SKM-1 (cell line): ENCODE results near the gene ZNF580.

Experiments used
- DNase-seq: peaks from one replicate; lab custom pipeline; 2025; ENCODE audit not compliant: unreplicated experiment; lab: John Stamatoyannopoulos, UW

The ZNF580 gene

GRCh38 chr19:55605637-55606470 is 34.9 kb upstream of the ZNF580 start, which contains the start of gene ZNF865:
Gene ZNF865, plus strand, starts transcription at chr19:55605647. Its CDS starts 7,972 bp downstream, at chr19:55613619.
- peak; percentile 23 for DNase-seq

- DNase-seq, result no peak
Measured at GRCh38 chr19:55606471-55606787, 34.4 kb upstream of the ZNF580 start.

- no peak for DNase-seq
Measured at GRCh38 chr19:55606817-55607216, 34.0 kb upstream of the ZNF580 start.

GRCh38 chr19:55609326-55609725 is 31.5 kb upstream of the ZNF580 start:
- no peak for DNase-seq

- no peak for DNase-seq
Measured at GRCh38 chr19:55611300-55611982, 29.4 kb upstream of the ZNF580 start.

- no peak for DNase-seq
Measured at GRCh38 chr19:55611983-55612645, 28.7 kb upstream of the ZNF580 start.

GRCh38 chr19:55613396-55613795 is 27.4 kb upstream of the ZNF580 start:
- DNase-seq, result no peak

GRCh38 chr19:55613930-55614710 is 26.7 kb upstream of the ZNF580 start:
- DNase-seq, result no peak

- no peak for DNase-seq
Measured at GRCh38 chr19:55614711-55615542, 25.9 kb upstream of the ZNF580 start.

GRCh38 chr19:55615543-55616394 is 25.0 kb upstream of the ZNF580 start:
- no peak for DNase-seq

- no peak for DNase-seq
Measured at GRCh38 chr19:55616395-55616875, 24.4 kb upstream of the ZNF580 start.

- DNase-seq, result no peak
Measured at GRCh38 chr19:55617426-55617825, 23.4 kb upstream of the ZNF580 start.

- DNase-seq, result no peak
Measured at GRCh38 chr19:55618426-55618825, 22.4 kb upstream of the ZNF580 start.

- no peak for DNase-seq
Measured at GRCh38 chr19:55619286-55619685, 21.5 kb upstream of the ZNF580 start.

- DNase-seq, result peak; percentile 48
Measured at GRCh38 chr19:55620410-55621204, 20.2 kb upstream of the ZNF580 start.

- DNase-seq, result no peak
Measured at GRCh38 chr19:55621205-55621672, 19.6 kb upstream of the ZNF580 start.

GRCh38 chr19:55621673-55622231 is 19.1 kb upstream of the ZNF580 start:
- DNase-seq, result no peak
